Measurements from ENCODE around the gene AK3. TPM values are rescaled to one million over a fixed set of nuclear protein-coding genes. Genes with fewer than 3 reads are reported as not detected.

Gene AK3
- total and polyA plus RNA-seq, 10 of the 15 experiments (the other 5 are each of a cell fraction or from before 2014, with no cell fraction given), result 14.2 to 86.6 (median 43.9) TPM

DNA sequence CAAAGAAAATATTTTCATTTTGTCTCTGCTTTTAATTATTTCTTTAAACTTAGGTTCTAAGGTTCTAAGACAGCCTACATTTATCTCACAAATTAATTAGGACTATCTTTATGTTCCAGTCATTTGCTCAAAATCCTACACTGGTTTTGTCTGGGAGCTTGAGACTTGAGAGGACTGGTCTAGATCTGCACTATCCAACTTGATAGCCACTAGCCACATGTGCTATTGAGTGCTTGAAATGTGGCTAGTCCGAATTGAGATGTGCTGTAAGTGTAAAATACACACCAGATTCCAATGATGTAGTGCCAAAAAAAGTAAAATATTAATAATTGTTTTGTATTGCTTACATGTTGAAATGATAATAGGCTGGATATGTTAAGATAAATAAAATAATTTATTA lies 54.4 kb downstream of the AK3 start:
- H3K27ac ChIP-seq (ENCODE audit: control insufficient read depth, insufficient read depth), result no peak overlapping the region
- DNase-seq (ENCODE audit: low read depth, low spot score) (no peak), ATAC-seq (no peak), FAIRE-seq (no peak)
- CTCF ChIA-PET, result no interaction called here
- H3K4me2 ChIP-seq (ENCODE audit: control insufficient read depth, insufficient read depth), result no peak overlapping the region
- 97% methylated on average over 1 of the region's 1 CpG for WGBS (ENCODE audit: insufficient coverage, insufficient replicate concordance, low lambda C conversion rate, missing lambda C conversion rate)
- POLR2A ChIA-PET, result interaction anchor here (1.3 kb wide), 1 partner anchor 41 kb away, joined by 3 read pairs; no protein-coding TSS in a partner anchor
- H3K4me1 ChIP-seq (ENCODE audit: control insufficient read depth, insufficient read depth, low read length), result peaks cover 12% of the 10 kb centered on the region
- no peak overlapping the region for H2AFZ ChIP-seq (ENCODE audit: control insufficient read depth, low read depth, low read length)
- no peak overlapping the region for H3K4me3 ChIP-seq
- no peaks in the 10 kb centered on the region for H3K27me3 ChIP-seq (replicated peaks in 1 of 2; ENCODE audit: control insufficient read depth in 2 of 2, insufficient read depth in 2 of 2, low read length in 1 of 2)
- no peaks in the 10 kb centered on the region for H4K20me1 ChIP-seq (ENCODE audit: control insufficient read depth, insufficient read depth)
- RAD21 ChIA-PET (ENCODE audit: unreplicated experiment), result no interaction called here
- no peak overlapping the region for H3K9ac ChIP-seq (ENCODE audit: control insufficient read depth, insufficient read depth, low read length)
- H3K36me3 ChIP-seq (ENCODE audit: control insufficient read depth in 2 of 2, insufficient read depth in 2 of 2, low read length in 1 of 2), result peaks cover 0 to 4% of the 10 kb centered on the region in 2 experiments; a peak in 2 of 4 replicates
- intact Hi-C loops (cut with micrococcal nuclease; ENCODE audit: unreplicated experiment) (loop anchor here (2.0 kb wide), 1 partner anchor 54 kb away; the partner anchor contains the start of gene AK3), in situ Hi-C loops (cut with MboI) (no loop called here)
- TF ChIP-seq GATAD2B (conservative IDR thresholded peaks at IDR 0.05; ENCODE audit: low read depth) (no peak), ZBED1 (IDR thresholded peaks at IDR 0.05; ENCODE audit: borderline replicate concordance) (no peak), NFXL1 (IDR thresholded peaks at IDR 0.05; ENCODE audit: borderline replicate concordance) (no peak), RUNX3 (IDR thresholded peaks at IDR 0.05; ENCODE audit: low read length) (no peak), CREM (IDR thresholded peaks at IDR 0.05; ENCODE audit: low read depth) (no peak), ZNF24 (IDR thresholded peaks at IDR 0.05) (no peak), POLR2AphosphoS2 (IDR thresholded peaks at IDR 0.05; ENCODE audit: low read depth, low read length) (no peak), RFX5 (IDR thresholded peaks at IDR 0.05; ENCODE audit: low read depth, low read length) (no peak), RELA (IDR thresholded peaks at IDR 0.05; ENCODE audit: borderline replicate concordance, partially characterized antibody) (no peak)
- TF ChIP-seq, protein P1, sequence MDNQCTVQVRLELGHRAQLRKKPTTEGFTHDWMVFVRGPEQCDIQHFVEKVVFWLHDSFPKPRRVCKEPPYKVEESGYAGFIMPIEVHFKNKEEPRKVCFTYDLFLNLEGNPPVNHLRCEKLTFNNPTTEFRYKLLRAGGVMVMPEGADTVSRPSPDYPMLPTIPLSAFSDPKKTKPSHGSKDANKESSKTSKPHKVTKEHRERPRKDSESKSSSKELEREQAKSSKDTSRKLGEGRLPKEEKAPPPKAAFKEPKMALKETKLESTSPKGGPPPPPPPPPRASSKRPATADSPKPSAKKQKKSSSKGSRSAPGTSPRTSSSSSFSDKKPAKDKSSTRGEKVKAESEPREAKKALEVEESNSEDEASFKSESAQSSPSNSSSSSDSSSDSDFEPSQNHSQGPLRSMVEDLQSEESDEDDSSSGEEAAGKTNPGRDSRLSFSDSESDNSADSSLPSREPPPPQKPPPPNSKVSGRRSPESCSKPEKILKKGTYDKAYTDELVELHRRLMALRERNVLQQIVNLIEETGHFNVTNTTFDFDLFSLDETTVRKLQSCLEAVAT (IDR thresholded peaks at IDR 0.05), result no peak
- H3K9me3 ChIP-seq (replicated peaks; ENCODE audit: control insufficient read depth, insufficient read depth, low read length), result no peaks in the 10 kb centered on the region
- SMC1A ChIA-PET (ENCODE audit: uncharacterized antibody, unreplicated experiment), result no interaction called here
- H3K79me2 ChIP-seq (ENCODE audit: control insufficient read depth, insufficient read depth, low read length), result peaks cover 7% of the 10 kb centered on the region
- no TSS peak for BruUV-seq (replicated peaks)
